ENCODE measurements around the gene TRIB2. TPM values are rescaled to one million over a fixed set of nuclear protein-coding genes. Genes with fewer than 3 reads are reported as not detected.

TRIB2 gene
- total RNA-seq: 10 to 100 TPM; 15.7 to 27.8 TPM
- polyA plus RNA-seq: 1 to 10 TPM; 6.7 to 9.0 TPM

DNA sequence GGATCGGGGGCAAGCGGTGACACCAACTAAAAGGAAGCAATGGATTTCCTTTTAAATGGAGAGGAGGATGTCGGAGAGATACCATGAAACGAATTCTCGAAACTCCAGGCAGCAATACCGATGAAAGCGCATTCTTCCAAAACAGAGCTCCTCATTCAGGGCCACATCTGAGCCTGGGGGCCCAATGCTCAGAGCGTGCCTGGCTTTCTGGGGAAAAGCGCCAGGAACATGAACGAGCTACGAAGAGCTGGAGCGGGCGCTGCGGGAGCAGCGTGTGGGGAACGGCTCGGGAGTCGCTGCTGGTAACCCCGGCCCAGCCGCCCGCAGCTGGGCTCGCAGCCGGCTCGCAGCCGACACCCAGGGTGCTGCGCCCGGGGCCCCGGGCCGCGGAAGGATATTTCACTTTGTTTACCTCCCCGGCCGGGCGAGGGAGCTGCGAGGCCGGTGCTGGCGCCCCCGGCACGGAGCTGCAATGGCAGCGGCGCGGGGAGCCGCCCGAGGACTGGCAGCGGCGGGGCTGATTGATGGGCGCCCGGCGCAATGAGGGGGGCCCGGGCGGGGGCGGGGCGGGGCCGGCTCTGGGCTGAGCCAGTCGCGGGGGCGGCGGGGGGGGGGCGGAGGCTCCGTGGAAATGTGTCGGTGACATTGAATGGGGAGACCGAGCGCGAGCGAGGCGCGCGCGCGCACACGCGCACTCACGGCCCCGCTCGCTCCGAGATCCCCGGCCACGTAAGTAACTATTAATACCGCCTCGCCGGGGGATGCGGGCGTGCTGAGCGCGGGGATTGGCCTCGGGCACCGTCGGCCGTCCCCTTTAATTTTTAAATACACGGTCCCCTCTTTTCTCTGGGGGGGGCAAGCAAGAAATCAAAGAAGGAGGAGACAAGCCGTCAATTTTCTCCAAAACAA is at the start of gene TRIB2:
TSS of gene TRIB2 (plus strand) at position 655 of the 909 bp plus-strand sequence. CDS start 1,372 bp downstream, outside the sequence.
- peak within 1 kb of the TSS; percentile 67 to 88 (median 85) for H3K4me3 ChIP-seq (ENCODE audit: low read depth in 1 of 3, low read length in 3 of 3)
- H3K9ac ChIP-seq (ENCODE audit: low read depth in 1 of 2, low read length in 2 of 2): peak within 1 kb of the TSS; percentile 80 to 87
- peak within 1 kb of the TSS; percentile 93 to 96 for H3K27ac ChIP-seq (ENCODE audit: low read depth in 1 of 2, low read length in 2 of 2)
- H3K4me1 ChIP-seq (ENCODE audit: control insufficient read depth in 4 of 4, insufficient read depth in 4 of 4, low read length in 3 of 4): peaks cover 3 to 19% (median 12%) of the 10 kb centered on the region in 4 donors
- H3K36me3 ChIP-seq (ENCODE audit: control insufficient read depth in 4 of 4, insufficient read depth in 3 of 4, low read depth in 1 of 4, low read length in 3 of 4): no peaks in the 10 kb centered on the region
- H3K27me3 ChIP-seq (ENCODE audit: control insufficient read depth in 4 of 4, insufficient read depth in 4 of 4, low read length in 3 of 4): no peaks in the 10 kb centered on the region
- DNase-seq (ENCODE audit: low spot score): peak; percentile 94
- H3K9me3 ChIP-seq (ENCODE audit: control insufficient read depth in 4 of 4, low read length in 3 of 4): no peaks in the 10 kb centered on the region
- WGBS: under 1% methylated on average over 90 of the region's 90 CpGs
- TF ChIP-seq YY1 (IDR thresholded peaks at IDR 0.05): no peak
- TF ChIP-seq EGR1 (IDR thresholded peaks at IDR 0.05; ENCODE audit: low read depth in 2 of 2): peak in 1 of 2 donors; percentile 43
- TF ChIP-seq, protein P1, sequence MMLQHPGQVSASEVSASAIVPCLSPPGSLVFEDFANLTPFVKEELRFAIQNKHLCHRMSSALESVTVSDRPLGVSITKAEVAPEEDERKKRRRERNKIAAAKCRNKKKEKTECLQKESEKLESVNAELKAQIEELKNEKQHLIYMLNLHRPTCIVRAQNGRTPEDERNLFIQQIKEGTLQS (IDR thresholded peaks at IDR 0.05): no peak
- peak; percentile 46 for TF ChIP-seq TAF1 (conservative IDR thresholded peaks at IDR 0.05)
- TF ChIP-seq, protein P2, sequence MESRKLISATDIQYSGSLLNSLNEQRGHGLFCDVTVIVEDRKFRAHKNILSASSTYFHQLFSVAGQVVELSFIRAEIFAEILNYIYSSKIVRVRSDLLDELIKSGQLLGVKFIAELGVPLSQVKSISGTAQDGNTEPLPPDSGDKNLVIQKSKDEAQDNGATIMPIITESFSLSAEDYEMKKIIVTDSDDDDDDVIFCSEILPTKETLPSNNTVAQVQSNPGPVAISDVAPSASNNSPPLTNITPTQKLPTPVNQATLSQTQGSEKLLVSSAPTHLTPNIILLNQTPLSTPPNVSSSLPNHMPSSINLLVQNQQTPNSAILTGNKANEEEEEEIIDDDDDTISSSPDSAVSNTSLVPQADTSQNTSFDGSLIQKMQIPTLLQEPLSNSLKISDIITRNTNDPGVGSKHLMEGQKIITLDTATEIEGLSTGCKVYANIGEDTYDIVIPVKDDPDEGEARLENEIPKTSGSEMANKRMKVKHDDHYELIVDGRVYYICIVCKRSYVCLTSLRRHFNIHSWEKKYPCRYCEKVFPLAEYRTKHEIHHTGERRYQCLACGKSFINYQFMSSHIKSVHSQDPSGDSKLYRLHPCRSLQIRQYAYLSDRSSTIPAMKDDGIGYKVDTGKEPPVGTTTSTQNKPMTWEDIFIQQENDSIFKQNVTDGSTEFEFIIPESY (IDR thresholded peaks at IDR 0.05): no peak
- TF ChIP-seq, protein P3, sequence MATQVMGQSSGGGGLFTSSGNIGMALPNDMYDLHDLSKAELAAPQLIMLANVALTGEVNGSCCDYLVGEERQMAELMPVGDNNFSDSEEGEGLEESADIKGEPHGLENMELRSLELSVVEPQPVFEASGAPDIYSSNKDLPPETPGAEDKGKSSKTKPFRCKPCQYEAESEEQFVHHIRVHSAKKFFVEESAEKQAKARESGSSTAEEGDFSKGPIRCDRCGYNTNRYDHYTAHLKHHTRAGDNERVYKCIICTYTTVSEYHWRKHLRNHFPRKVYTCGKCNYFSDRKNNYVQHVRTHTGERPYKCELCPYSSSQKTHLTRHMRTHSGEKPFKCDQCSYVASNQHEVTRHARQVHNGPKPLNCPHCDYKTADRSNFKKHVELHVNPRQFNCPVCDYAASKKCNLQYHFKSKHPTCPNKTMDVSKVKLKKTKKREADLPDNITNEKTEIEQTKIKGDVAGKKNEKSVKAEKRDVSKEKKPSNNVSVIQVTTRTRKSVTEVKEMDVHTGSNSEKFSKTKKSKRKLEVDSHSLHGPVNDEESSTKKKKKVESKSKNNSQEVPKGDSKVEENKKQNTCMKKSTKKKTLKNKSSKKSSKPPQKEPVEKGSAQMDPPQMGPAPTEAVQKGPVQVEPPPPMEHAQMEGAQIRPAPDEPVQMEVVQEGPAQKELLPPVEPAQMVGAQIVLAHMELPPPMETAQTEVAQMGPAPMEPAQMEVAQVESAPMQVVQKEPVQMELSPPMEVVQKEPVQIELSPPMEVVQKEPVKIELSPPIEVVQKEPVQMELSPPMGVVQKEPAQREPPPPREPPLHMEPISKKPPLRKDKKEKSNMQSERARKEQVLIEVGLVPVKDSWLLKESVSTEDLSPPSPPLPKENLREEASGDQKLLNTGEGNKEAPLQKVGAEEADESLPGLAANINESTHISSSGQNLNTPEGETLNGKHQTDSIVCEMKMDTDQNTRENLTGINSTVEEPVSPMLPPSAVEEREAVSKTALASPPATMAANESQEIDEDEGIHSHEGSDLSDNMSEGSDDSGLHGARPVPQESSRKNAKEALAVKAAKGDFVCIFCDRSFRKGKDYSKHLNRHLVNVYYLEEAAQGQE (IDR thresholded peaks at IDR 0.05): no peak
- TF ChIP-seq GABPA (IDR thresholded peaks at IDR 0.05 in 1 of 2, conservative IDR thresholded peaks at IDR 0.05 in 1 of 2): no peak
- TF ChIP-seq RAD21 (IDR thresholded peaks at IDR 0.05): peak in 1 of 2 donors; percentile 16
- TF ChIP-seq JUND (IDR thresholded peaks at IDR 0.05): no peak
- TF ChIP-seq FOXA1 (IDR thresholded peaks at IDR 0.05): no peak
- TF ChIP-seq SP1 (IDR thresholded peaks at IDR 0.05): peak; percentile 3

DNA sequence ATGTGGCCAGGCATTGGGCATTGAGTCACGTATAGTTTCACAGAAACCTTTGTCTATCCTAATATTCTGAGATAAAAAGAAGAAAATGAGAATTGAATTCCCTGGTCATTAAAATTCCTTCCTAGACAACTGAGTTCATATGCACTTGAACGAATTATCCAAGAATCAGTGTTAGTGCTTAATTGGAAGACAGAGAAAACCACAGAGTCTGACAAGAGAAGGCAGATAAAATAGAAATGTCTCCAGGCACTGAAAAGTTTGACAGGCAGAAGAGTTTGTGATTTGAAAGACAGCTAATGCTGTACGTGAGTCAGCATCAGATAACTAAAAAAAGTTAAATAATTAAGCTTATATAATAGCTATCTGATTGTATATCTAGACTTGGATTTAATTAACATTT is 47.7 kb upstream of the TRIB2 start:
- H3K9ac ChIP-seq (ENCODE audit: low read depth in 1 of 2, low read length in 2 of 2): no peak overlapping the region
- no peaks in the 10 kb centered on the region for H3K27me3 ChIP-seq (ENCODE audit: control insufficient read depth in 4 of 4, insufficient read depth in 4 of 4, low read length in 3 of 4)
- no peaks in the 10 kb centered on the region for H3K36me3 ChIP-seq (ENCODE audit: control insufficient read depth in 4 of 4, insufficient read depth in 3 of 4, low read depth in 1 of 4, low read length in 3 of 4)
- no peak for DNase-seq (ENCODE audit: low spot score)
- no peak overlapping the region for H3K4me3 ChIP-seq (ENCODE audit: low read depth in 1 of 3, low read length in 3 of 3)
- no peaks in the 10 kb centered on the region for H3K4me1 ChIP-seq (ENCODE audit: control insufficient read depth in 4 of 4, insufficient read depth in 4 of 4, low read length in 3 of 4)
- H3K9me3 ChIP-seq (ENCODE audit: control insufficient read depth in 4 of 4, low read length in 3 of 4): peaks cover 4 to 22% (median 10%) of the 10 kb centered on the region in 4 donors
- 78% methylated on average over 3 of the region's 3 CpGs for WGBS
- no peak for TF ChIP-seq YY1 (IDR thresholded peaks at IDR 0.05)
- no peak for TF ChIP-seq TAF1 (conservative IDR thresholded peaks at IDR 0.05)
- TF ChIP-seq, protein P4, sequence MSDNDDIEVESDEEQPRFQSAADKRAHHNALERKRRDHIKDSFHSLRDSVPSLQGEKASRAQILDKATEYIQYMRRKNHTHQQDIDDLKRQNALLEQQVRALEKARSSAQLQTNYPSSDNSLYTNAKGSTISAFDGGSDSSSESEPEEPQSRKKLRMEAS (IDR thresholded peaks at IDR 0.05): no peak
- no peak for TF ChIP-seq SP1 (IDR thresholded peaks at IDR 0.05)
- TF ChIP-seq NR2F2 (IDR thresholded peaks at IDR 0.05): no peak
- TF ChIP-seq EGR1 (IDR thresholded peaks at IDR 0.05; ENCODE audit: low read depth in 2 of 2): no peak
- no peak for TF ChIP-seq RXRA (IDR thresholded peaks at IDR 0.05)
- no peak for TF ChIP-seq RAD21 (IDR thresholded peaks at IDR 0.05)
- TF ChIP-seq, protein P1 (IDR thresholded peaks at IDR 0.05): no peak
- TF ChIP-seq, protein P5, sequence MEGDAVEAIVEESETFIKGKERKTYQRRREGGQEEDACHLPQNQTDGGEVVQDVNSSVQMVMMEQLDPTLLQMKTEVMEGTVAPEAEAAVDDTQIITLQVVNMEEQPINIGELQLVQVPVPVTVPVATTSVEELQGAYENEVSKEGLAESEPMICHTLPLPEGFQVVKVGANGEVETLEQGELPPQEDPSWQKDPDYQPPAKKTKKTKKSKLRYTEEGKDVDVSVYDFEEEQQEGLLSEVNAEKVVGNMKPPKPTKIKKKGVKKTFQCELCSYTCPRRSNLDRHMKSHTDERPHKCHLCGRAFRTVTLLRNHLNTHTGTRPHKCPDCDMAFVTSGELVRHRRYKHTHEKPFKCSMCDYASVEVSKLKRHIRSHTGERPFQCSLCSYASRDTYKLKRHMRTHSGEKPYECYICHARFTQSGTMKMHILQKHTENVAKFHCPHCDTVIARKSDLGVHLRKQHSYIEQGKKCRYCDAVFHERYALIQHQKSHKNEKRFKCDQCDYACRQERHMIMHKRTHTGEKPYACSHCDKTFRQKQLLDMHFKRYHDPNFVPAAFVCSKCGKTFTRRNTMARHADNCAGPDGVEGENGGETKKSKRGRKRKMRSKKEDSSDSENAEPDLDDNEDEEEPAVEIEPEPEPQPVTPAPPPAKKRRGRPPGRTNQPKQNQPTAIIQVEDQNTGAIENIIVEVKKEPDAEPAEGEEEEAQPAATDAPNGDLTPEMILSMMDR (IDR thresholded peaks at IDR 0.05; ENCODE audit: low read depth, low read length, missing input control): no peak
- TF ChIP-seq FOXA2 (IDR thresholded peaks at IDR 0.05): no peak
- TF ChIP-seq FOXA1 (IDR thresholded peaks at IDR 0.05): no peak
- TF ChIP-seq JUND (IDR thresholded peaks at IDR 0.05): no peak
- no peak overlapping the region for H3K27ac ChIP-seq (ENCODE audit: low read depth in 1 of 2, low read length in 2 of 2)

All from liver (tissue), 9 donors.